PC-3 (cell line): ENCODE data around the gene CABP1.

Source experiments
- EZH2 ChIP-seq: fragments of 300-600 bp; sonication (generic); IDR thresholded peaks from one replicate; pipeline ENCODE4 v1.6.1; 2017; ENCODE audit warnings: antibody characterized with exemption, mild to moderate bottlenecking, low read length; ENCODE audit not compliant: unreplicated experiment
- TF ChIP-seq, protein P1 (sequence below): fragments of 300-600 bp; sonication (generic); conservative IDR thresholded peaks from 2 replicates; pipeline ENCODE4 v1.5.1; 2017; ENCODE audit warnings: antibody characterized with exemption, low read depth, mild to moderate bottlenecking, low read length

DNA sequence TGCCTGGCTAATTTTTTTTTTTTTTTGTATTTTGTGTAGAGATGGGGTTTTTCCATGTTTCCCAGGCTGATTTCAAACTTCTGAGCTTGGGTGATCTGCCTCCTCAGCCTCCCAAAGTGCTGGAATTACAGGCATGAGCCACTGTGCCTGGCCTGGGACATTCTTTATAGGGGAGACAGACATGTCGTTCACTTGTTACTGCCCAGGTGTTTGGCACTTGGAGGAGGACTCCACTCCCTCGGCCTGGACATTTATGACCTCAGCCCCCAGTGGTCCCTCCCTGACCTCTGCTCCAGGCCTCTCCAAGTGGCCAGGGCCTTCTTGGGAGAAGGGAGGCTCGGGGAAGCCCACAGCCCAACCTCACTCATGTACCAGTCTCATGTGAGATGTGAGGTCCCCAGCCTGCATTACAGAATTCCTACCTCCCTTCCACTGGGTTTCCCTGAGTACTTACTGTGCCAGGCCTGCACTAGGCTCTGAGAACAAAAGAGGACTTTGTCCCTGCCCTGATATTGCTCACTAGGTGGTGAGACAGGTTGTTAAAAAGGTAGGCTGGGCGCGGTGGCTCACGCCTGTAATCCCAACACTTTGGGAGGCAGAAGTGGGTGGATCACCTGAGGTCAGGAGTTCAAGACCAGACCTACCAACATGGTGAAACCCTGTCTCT lies 49.6 kb upstream of the CABP1 start:
- TF ChIP-seq EZH2, result no peak
- TF ChIP-seq, protein P1, sequence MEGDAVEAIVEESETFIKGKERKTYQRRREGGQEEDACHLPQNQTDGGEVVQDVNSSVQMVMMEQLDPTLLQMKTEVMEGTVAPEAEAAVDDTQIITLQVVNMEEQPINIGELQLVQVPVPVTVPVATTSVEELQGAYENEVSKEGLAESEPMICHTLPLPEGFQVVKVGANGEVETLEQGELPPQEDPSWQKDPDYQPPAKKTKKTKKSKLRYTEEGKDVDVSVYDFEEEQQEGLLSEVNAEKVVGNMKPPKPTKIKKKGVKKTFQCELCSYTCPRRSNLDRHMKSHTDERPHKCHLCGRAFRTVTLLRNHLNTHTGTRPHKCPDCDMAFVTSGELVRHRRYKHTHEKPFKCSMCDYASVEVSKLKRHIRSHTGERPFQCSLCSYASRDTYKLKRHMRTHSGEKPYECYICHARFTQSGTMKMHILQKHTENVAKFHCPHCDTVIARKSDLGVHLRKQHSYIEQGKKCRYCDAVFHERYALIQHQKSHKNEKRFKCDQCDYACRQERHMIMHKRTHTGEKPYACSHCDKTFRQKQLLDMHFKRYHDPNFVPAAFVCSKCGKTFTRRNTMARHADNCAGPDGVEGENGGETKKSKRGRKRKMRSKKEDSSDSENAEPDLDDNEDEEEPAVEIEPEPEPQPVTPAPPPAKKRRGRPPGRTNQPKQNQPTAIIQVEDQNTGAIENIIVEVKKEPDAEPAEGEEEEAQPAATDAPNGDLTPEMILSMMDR, result no peak
